GM18498 (cell line): Measurements from ENCODE around the gene FEN1.

ENCODE experiments used
- ATAC-seq: cut with Tn5 transposase; IDR thresholded peaks from one replicate; pipeline ENCODE4 v1.9.1; 2021; ENCODE audit warnings: mild to moderate bottlenecking, moderate library complexity; ENCODE audit not compliant: unreplicated experiment

Gene FEN1

DNA sequence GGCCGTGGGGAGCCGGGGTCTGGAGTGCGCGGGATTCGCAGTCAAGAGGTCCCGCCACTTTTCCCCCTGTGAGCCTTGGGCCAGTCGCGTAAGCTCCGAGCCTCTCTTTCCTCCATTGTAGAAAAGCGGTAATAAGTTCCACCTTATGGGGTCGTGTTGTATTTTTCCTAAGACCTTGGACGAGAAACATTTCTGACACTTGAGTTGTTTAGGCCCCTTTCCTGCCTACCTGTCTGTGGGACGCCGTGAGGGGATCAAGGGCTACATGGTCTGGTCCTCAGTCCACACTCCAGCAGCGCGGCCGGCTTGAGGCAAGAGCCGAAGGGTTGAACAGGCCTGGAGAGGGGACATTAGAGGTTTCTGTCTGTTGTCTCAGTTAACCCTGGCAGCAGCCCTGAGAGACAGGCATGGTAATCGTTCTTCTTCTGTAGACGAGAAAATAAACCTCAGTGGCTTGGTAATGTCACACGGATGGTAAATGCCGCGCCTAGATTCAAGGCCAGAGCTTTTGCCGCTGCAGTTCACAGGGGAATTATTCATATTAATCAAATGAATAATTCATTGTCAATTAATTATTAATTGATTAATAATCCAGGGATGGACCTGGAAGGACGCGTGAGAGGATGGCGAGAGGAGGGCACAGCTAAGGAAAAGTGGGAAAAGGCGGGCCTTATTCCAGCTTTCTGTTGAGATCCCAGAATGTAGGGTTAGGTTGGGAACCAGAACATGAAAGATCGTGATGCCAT lies 545 bp downstream of the FEN1 start:
- peak; percentile 9 for ATAC-seq

DNA sequence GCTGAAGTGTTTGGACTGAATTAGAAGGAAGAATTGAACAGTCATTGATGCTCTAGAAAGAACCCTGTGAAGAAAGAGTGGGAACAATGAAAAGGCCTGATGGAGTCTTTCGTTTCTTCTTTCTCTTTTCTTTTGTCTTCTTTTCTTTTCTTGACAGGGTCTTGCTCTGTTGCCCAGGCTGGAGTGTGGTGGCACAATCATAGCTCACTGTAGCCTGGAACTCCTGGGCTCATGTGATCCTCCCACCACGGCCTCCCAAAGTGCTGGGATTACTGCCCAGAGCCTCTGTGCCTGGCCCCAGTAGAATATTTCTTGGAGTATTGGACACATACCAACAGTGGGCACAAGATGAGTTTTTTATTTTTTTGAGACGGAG lies 1.1 kb downstream of the FEN1 start:
- no peak for ATAC-seq

DNA sequence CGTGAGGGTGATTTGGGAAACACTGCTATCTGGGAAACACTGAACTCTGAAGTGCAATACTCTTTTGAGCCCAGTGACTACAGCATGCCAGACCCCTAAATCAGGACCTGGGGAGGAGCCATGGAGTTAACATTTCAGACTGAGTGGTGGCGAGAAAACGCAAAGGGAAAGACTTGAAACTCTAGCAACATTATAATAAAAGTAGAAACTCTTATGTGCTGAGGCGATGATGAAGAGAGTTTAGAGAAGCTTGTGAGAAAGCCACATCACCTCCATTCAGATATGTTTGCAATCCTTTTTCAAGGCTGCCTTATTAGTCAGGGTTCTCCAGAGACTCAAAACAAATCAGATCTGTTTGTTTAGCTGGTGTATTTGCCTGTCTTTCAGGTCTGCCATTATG lies 1.9 kb downstream of the FEN1 start:
- ATAC-seq: no peak

DNA sequence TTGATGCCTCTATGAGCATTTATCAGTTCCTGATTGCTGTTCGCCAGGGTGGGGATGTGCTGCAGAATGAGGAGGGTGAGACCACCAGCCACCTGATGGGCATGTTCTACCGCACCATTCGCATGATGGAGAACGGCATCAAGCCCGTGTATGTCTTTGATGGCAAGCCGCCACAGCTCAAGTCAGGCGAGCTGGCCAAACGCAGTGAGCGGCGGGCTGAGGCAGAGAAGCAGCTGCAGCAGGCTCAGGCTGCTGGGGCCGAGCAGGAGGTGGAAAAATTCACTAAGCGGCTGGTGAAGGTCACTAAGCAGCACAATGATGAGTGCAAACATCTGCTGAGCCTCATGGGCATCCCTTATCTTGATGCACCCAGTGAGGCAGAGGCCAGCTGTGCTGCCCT lies 2.7 kb downstream of the FEN1 start:
- no peak for ATAC-seq

DNA sequence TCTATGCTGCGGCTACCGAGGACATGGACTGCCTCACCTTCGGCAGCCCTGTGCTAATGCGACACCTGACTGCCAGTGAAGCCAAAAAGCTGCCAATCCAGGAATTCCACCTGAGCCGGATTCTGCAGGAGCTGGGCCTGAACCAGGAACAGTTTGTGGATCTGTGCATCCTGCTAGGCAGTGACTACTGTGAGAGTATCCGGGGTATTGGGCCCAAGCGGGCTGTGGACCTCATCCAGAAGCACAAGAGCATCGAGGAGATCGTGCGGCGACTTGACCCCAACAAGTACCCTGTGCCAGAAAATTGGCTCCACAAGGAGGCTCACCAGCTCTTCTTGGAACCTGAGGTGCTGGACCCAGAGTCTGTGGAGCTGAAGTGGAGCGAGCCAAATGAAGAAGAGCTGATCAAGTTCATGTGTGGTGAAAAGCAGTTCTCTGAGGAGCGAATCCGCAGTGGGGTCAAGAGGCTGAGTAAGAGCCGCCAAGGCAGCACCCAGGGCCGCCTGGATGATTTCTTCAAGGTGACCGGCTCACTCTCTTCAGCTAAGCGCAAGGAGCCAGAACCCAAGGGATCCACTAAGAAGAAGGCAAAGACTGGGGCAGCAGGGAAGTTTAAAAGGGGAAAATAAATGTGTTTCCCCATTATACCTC lies 3.3 kb downstream of the FEN1 start:
- ATAC-seq: no peak

DNA sequence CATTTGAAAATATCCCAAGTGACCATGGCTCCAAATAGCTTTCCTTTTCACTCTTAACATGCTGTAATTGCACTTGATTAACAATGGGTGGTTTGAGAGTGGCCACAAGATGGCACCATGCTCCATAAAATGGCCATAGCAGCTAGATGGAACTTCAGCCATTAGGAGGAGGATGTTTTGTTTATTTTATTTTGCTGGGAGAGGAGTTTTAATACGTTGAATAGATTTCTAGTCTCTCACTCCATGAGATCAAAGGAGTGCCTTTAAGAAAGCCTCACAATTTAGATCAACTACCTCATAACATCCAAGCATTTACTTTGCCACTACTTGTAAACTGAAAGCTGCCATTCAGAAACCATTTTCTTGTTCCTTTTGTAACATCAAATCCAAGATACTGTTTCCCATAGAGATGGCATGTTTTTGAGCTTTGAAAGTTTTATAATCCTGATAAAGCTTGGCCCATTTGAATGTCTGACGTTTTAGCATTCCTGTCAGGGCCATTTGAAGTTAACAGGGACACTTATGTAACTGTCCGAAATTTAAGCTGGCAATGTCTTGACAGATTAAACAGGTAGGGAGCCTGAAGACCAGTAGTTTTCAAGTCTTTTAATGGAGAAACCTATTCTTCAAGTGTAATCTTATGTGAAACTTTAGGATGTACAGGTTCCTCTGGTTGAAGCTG lies 4.7 kb downstream of the FEN1 start:
- no peak for ATAC-seq

DNA sequence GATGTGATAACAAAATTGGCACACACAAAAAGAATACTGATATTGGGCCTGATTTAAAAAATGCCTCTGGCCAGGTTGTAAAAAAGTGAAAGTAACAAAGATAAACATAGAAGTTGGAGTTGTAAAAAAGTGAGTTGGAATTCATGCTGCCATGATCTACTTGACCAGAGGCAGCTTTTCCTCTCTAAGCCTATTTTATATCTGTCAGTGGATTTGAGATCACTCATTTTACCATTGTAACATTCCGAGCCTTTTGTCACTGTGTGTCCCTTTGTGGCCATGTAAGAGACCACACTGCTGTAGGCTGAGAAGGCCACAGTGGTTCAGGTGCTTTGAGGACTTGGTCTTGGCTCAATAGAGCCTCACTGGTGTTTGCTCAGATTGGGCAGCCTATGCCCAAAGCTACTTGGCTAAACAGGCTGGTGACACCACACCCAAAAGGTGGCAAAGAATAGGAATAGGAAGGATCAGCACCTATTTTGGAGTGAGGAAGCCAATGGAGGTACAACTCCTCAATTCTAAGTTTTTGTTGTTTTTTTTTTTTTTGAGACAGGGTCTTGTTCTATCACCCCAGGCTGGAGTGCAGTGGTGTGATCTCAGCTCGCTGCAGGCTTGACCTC lies 7.1 kb downstream of the FEN1 start:
- ATAC-seq: no peak

DNA sequence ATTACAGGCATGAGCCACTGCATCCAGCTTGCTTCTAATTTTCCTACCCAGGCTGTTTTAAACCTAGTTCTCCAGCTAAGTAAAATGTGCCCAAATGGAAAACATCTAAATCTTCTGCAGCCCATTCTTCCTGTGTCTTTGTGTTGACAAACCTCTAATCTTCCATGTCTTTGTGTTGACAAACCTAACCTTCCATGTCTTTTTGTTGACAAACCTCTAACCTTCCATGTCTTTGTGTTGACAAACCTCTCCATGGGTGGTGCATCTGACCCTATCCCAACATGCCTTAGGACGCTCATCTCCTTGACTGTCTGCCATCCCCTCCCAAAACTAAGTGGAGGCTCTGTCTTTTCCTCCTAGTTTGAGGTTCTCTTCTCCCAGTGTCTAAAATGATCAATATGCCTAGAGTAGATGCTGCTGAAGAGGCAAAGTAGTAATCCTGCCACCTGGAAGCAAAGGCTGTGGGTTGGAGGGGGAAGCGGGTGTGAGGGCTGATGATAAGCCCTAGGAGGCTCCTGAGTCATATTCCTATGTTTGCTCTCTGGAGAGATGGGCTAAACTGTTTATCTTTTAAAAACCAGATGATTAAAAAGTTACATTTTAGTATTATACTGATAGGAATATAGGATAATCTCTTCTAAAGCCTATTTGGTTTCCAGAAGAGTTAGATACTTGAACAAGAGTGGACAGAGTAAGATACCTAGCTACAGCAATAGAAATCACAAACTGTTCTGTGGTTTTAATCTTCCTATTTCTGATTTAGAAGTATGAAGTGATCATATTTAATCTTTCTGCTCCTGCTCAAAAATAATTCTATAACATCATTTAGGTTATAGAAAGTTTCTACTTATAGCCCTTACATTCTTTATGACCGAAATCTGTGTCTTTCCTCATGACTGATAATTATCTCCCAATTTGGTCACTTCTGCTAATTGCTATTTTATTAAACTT lies 7.9 kb downstream of the FEN1 start:
- no peak for ATAC-seq

DNA sequence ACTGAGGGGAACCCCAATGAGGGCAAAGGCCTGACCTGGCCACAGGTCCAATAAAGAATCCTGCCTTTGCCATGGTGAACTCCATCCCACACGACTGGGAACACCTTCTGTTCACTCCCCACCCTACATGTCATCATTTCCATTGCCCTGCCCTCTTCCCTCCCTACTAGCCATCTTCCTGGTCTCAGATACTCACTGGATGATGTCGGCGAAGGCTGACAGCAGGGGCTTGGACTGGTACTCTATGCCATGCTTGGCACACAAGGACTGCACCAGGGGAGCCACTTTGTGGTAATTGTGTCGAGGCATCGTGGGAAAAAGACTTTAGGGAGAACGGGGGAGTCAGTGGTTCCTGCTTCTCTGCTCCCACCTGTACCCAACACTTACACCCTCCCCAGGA lies 9.9 kb downstream of the FEN1 start:
- ATAC-seq: no peak

DNA sequence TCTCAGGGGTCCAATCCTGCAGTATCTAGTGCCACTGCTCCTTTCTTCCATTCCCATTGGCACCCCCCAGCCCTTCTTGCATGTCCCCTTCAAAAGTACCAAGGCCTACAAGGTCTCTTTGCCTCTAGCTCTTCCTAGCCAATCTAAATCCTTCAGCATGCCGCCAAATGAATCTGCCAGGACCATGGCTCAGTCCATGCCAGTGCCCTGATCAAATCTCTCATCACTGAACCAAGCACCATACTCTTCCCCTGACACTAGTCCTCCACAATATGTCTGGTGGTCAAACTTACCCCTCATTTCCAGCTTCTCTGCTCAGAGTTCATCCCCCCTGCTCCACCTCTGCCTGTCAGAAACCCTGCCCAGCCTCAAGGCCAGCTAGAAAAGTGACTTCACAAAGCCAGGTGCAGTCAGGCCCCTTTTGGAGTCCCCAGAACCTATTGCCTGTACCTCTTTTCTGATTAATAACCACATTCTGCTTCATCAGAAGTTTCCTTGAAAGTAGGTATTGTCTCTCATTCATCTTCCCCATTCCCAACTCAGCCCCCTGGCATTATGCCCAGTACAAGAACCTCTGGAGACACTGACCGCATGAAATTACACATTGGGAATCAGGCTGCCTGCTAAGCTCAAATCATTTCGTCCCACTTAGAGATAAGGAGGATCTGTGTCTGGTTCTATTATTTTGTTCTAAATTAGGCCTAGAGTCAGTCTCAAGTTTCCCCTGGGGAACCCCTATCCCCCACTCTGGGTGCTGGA lies 11.4 kb downstream of the FEN1 start:
- ATAC-seq: no peak

DNA sequence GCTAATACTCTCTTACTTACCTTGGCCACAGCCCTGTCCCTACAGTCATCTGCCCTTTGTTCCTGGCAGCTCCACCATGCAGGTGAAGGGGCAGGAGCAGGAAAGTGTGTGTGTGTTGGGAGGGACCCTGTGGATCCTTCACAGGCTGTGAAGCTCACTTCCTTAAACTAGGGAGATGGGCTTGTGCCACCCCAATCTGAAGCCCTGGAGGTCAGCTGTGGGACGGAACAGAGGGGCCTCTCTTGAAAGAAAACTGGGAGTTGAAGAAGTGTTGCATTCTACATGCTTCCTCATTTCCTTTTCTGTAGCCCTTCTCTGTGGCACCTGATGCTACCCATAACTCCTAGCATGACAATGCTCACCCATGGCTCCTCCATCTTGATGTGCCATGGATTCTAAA lies 12.4 kb downstream of the FEN1 start:
- ATAC-seq: no peak

DNA sequence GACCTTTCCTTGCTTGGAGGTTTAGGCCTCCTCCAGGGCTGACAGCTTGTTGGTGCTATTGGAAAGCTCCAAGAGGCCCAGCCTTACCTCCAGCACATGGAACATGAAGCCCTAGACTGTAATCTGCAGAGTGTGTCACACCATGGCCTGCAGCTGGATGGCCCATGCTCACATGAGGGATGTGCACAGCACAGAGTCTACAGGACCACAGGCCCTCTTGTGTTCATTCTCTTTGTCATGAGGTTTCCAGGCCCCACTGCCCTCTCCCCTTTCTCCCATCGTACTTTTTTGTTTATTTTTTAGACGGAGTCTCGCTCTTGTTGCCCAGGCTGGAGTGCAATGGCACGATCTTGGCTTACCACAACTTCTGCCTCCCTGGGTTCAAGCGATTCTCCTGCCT lies 14.1 kb downstream of the FEN1 start:
- no peak for ATAC-seq

DNA sequence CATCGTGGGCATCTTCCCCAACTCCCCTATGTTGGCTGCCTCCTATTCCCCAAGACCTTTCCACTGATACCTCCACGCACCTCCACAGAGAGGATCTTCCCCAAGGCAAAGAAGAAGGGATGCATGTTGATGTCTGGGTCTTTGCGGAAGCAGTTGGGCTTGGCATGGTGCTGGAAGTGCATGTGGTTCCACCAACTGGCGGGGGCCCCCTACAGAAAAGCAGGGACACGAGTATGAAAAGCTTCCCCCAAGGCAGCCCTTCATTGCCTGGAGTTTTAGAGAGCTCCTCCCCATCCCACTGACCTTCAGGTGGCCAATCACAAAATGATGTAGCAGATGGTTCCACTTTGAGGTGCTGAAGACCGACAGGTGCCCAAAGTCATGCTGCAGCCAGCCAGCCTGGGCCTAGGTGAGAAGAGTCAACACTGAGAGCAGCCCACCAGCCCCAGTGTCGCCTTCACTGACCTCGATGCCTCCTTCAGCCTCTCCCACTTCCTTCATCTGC lies 18.0 kb downstream of the FEN1 start:
- no peak for ATAC-seq

DNA sequence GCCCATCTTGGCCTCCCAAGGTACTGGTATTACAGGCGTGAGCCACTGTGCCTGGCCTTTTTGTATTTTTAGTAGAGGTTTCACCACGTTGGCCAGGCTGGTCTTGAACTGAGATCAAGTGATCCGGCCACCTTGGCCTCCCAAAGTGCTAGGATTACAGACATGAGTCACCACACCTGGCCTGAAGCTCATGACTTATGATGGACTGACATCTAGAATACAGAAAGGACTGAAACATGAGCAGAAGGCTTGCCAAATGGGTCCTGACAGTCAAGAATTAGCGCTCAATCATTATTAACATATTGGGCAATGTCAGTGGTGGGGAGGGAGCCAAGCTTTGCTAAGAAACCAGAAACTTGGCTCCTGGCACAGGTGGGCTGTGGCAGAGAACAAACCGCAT lies 19.1 kb downstream of the FEN1 start:
- no peak for ATAC-seq

DNA sequence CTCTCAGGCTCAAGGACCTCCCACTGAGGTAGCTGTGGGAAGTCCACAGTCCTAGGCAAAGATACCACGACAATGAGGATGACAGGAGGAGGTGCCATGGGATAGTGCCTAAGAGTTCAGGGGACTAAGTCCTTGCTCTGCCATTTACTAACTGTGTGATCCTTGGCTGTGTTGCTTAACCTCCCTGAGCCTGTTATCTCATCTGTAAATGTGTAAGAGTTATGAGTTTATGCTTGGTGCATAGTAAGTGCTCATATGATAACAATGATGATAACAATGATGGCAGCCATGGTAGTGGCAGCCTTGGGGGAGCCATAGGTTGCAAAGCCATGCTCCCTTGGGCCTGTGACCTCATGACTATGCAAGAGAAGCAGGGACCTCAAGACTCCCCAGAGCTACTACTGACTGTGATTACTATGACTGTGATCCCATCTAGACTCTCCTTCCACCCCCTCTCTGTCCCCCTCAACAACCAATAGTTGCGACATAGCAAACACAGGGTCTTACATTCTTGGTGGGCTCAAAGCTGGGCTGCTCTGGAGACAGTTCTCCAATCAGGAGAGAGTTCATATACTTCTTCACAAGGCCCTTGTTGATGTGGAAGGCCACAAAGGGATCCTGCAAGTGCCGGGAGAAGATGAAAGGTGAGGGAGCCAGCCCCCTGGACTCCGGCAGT lies 20.2 kb downstream of the FEN1 start:
- no peak for ATAC-seq

DNA sequence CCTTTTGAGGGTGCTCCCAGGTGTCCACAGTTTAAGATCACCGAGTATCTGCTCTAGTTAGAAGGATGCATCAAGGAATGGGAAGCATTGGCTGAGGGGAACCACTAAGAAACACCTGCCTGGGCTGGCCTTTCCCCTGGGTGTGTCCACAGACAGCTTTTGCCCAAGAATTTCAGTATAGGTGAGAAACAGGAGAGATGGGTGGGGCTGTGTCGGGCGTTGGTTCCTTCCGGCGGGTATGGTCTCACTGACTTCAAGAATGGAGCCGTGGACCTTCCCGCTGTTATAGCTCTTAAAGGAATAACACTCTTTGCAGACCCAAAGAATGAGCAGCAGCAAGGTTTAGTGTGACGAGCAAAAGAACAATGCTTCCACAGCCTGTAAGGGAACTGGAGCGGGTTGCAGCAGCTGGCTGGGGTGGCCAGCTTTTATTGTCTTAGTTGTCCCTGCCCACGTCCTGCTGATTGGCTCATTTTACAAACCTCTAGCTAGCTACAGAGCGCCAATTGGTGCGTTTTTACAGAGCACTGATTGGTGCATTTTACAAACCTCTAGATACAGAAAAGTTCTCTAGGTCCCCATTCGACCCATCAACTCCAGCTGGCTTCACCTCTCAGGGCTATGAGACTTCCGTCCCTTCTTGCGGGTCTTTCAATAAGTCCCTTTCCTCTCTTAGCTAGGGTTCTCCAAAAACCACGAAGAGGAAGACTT lies 21.7 kb downstream of the FEN1 start:
- no peak for ATAC-seq

DNA sequence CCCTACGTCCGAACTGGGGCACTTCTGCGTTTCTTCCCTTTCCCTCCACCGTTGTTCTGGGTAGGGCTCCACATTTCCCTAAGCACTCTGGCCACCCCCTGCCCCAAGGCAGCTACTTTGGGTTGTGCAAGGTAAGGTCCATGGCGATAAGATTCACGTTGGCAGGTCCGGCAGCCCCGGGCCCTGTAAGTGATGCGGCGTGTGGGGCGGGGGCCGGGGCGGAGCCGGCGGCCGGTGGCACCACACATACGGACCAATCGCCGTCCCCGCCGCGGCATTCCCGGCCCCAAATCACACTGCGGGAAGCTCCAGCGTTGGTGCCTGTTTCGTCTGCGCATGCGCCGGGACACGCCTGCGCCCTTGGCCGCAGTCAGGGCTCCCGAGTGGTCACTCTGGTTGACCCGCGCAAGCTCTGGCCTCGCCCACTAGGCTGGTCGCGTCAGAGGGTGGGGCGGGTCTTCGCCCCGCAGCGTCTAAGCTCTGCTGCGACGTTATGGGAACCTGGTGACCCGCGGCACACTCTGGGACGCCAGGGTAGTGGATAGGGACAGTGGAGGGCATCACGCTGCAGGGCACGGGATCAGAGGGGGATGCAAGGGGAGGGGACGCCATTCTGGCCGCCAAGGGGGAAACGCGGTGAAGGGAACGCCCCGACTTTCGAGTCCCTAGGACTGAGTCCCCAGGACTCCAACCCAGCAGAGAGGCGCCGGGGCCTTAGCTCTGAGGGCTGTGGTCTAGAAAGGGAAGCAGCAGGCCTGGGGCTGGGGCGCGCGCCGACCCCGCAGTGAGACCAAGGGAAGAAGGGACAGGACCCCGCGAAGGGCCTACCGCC lies 22.5 kb downstream of the FEN1 start:
- peak; percentile 42 for ATAC-seq
